ENCODE data around the gene AK2. TPM values are rescaled to one million over a fixed set of nuclear protein-coding genes. Genes with fewer than 3 reads are reported as not detected.

AK2 gene
- total RNA-seq, 1 experiment from 2014 or later, result 159 TPM

DNA sequence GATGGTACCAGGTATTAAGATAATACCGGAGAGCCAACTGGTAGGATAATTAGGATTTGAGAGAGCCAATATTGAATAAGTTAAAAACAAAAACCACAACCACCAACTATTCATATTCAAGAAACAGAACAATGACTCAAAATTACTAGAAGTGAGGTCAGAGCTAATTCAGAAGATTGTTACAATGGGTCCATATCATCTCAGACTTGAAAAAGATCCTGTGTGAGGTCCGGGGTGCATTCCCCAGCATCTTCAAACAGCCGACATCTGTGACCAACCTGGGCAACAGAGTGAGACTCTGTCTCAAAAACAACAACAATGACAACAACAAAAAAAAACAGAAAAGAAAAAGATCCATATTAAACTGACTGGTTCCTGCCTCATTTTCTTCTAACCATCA, 18.6 kb downstream of the AK2 start:
- Histone ChIP-seq H3K14ac (ENCODE audit: insufficient read depth, low read length) (no peak overlapping the region), H3T11ph (ENCODE audit: low read length) (no peak overlapping the region), H3K4me1 (ENCODE audit: insufficient read depth, low read length) (no peaks in the 10 kb centered on the region), H4K5ac (ENCODE audit: insufficient read length, low read depth, low read length) (no peak overlapping the region), H3K23ac (ENCODE audit: insufficient read length, low read depth, low read length) (no peak overlapping the region), H3K9ac (ENCODE audit: extremely low read depth, insufficient read length, low read length) (no peak overlapping the region), H4K20me1 (ENCODE audit: control insufficient read depth, insufficient read depth, insufficient read length) (no peaks in the 10 kb centered on the region), H3K79me2 (ENCODE audit: insufficient read depth, low read length) (no peaks in the 10 kb centered on the region), H2BK5ac (ENCODE audit: insufficient read length, low read length) (no peak overlapping the region), H2BK120ac (ENCODE audit: low read depth, low read length, poor library complexity, severe bottlenecking) (no peak overlapping the region), H4K8ac (replicated peaks; ENCODE audit: insufficient read length, low read depth, low read length) (no peak overlapping the region), H3K27me3 (ENCODE audit: insufficient read depth, low read length) (no peaks in the 10 kb centered on the region), H3K9me3 (ENCODE audit: control insufficient read depth, low read depth, low read length) (no peaks in the 10 kb centered on the region), H2BK20ac (ENCODE audit: low read depth, low read length, poor library complexity, severe bottlenecking) (no peak overlapping the region), H3K18ac (ENCODE audit: insufficient read length, low read depth, low read length) (no peak overlapping the region), H4K91ac (ENCODE audit: insufficient read length, low read depth, low read length) (no peak overlapping the region), H2AFZ (ENCODE audit: low read length) (no peak overlapping the region), H3K79me1 (ENCODE audit: insufficient read depth, low read depth, low read length, poor library complexity, severe bottlenecking) (peaks cover 2% of the 10 kb centered on the region), H3K56ac (ENCODE audit: insufficient read length, low read depth, low read length) (no peak overlapping the region), H2BK12ac (ENCODE audit: insufficient read length, low read depth, low read length) (no peak overlapping the region), H3K4me2 (ENCODE audit: insufficient read depth, insufficient read length, low read length) (no peak overlapping the region), H3K4ac (ENCODE audit: low read depth, low read length) (no peak overlapping the region), H2BK15ac (ENCODE audit: low read depth, low read length) (no peak overlapping the region), H2AK5ac (ENCODE audit: insufficient read length, low read length) (no peak overlapping the region), H3K27ac (ENCODE audit: insufficient read length, low read depth, low read length) (no peak overlapping the region), H3K23me2 (ENCODE audit: insufficient read length, low read depth, low read length, poor library complexity, severe bottlenecking) (no peaks in the 10 kb centered on the region)
- Mint-ChIP-seq H3K36me3 (ENCODE audit: insufficient read depth in 1 of 3, low read depth in 3 of 3) (peaks cover 34 to 80% (median 70%) of the 10 kb centered on the region in 3 experiments; a peak in 6 of 7 replicates), H3K27me3 (ENCODE audit: low read depth) (no peaks in the 10 kb centered on the region), H3K27ac (no peak overlapping the region), H3K9me3 (no peaks in the 10 kb centered on the region), H3K4me3 (no peak overlapping the region), H3K4me1 (peaks cover 0 to 3% of the 10 kb centered on the region in 2 experiments; a peak in 1 of 4 replicates)
- WGBS (ENCODE audit: extremely low coverage, insufficient read length, low lambda C conversion rate), result no CpG with 5 or more reads among the region's 3 CpGs
- no peak for TF ChIP-seq CTCF (conservative IDR thresholded peaks at IDR 0.05)
- no peak for DNase-seq
